Hypothalamus (tissue), 51 donors: ENCODE results near the gene GFER.
A peak's percentile ranks its signal among the peaks of the same experiment; 100 is the strongest.

Source experiments
- DNase-seq, 51 donors: peaks; one replicate each; lab custom pipeline; 2025; lab: John Stamatoyannopoulos, UW

The GFER gene

GRCh38 chr16:1973461-1974156 is 10.4 kb upstream of the GFER start:
- no peak for DNase-seq

GRCh38 chr16:1974157-1975070 is 9.6 kb upstream of the GFER start:
- no peak for DNase-seq

- no peak for DNase-seq
Observed at GRCh38 chr16:1975432-1976215, 8.4 kb upstream of the GFER start.

- DNase-seq: no peak
Observed at GRCh38 chr16:1976216-1976520, 7.8 kb upstream of the GFER start.

- no peak for DNase-seq
Observed at GRCh38 chr16:1976951-1977874, 6.8 kb upstream of the GFER start.

- no peak for DNase-seq
Observed at GRCh38 chr16:1977875-1978268, 6.1 kb upstream of the GFER start.

- no peak for DNase-seq
Observed at GRCh38 chr16:1978476-1979120, 5.4 kb upstream of the GFER start.

GRCh38 chr16:1979271-1980029 is 4.5 kb upstream of the GFER start:
- DNase-seq: no peak

GRCh38 chr16:1980030-1980769 is 3.8 kb upstream of the GFER start:
- DNase-seq: no peak

GRCh38 chr16:1980770-1981087 is 3.3 kb upstream of the GFER start:
- DNase-seq: no peak

- DNase-seq: no peak
Observed at GRCh38 chr16:1981398-1981836, 2.6 kb upstream of the GFER start, which contains the start of gene NOXO1. TSS of gene NOXO1 (minus strand) at chr16:1981469. CDS start at chr16:1981179, 290 bp downstream.

- peak in 15 of 51 donors; percentile 2 to 54 (median 36) for DNase-seq
Observed at GRCh38 chr16:1982013-1982433, 2.0 kb upstream of the GFER start.

GRCh38 chr16:1982991-1983543 is 926 bp upstream of the GFER start:
- DNase-seq: no peak

- DNase-seq: peak in 9 of 51 donors; percentile 29 to 56 (median 47)
Observed at GRCh38 chr16:1984347-1985225, 593 bp downstream of the GFER start.

- no peak for DNase-seq
Observed at GRCh38 chr16:1985466-1986150, 1.6 kb downstream of the GFER start.

- no peak for DNase-seq
Observed at GRCh38 chr16:1987198-1987597, 3.2 kb downstream of the GFER start.
